GM12891 (cell line): ENCODE measurements around the gene FAM20C.

Experiments
- DNase-seq: peaks from one replicate; pipeline ENCODE4 v3.0.0; 2011; ENCODE audit warnings: low spot score; ENCODE audit not compliant: insufficient read length
- FAIRE-seq: peaks from 2 replicates; lab custom pipeline; 2011; peaks lifted over from hg19 to GRCh38; lab: Jason Lieb, UNC
- PAX5 ChIP-seq: IDR thresholded peaks from 2 replicates; pipeline ENCODE4 v1.6.1; 2011; ENCODE audit warnings: low read length, moderate library complexity, mild to moderate bottlenecking; ENCODE audit not compliant: insufficient read depth, severe bottlenecking
- POLR2A ChIP-seq: IDR thresholded peaks from 2 replicates; pipeline ENCODE4 v1.6.1; 2011; ENCODE audit warnings: low read depth, low read length, control low read depth
- POLR2AphosphoS5 ChIP-seq: IDR thresholded peaks from 2 replicates; pipeline ENCODE4 v1.6.1; 2011; ENCODE audit warnings: low read depth, low read length, control low read depth
- POU2F2 ChIP-seq: IDR thresholded peaks from 2 replicates; pipeline ENCODE4 v1.6.1; 2011; ENCODE audit warnings: low read depth, mild to moderate bottlenecking, control low read depth, low read length, moderate library complexity
- SPI1 ChIP-seq: IDR thresholded peaks from 2 replicates; pipeline ENCODE4 v1.6.1; 2011; ENCODE audit warnings: low read depth, low read length, control low read depth
- TAF1 ChIP-seq: IDR thresholded peaks from 2 replicates; pipeline ENCODE4 v1.6.1; 2011; ENCODE audit warnings: low read depth, low read length, control low read depth

Gene FAM20C

DNA sequence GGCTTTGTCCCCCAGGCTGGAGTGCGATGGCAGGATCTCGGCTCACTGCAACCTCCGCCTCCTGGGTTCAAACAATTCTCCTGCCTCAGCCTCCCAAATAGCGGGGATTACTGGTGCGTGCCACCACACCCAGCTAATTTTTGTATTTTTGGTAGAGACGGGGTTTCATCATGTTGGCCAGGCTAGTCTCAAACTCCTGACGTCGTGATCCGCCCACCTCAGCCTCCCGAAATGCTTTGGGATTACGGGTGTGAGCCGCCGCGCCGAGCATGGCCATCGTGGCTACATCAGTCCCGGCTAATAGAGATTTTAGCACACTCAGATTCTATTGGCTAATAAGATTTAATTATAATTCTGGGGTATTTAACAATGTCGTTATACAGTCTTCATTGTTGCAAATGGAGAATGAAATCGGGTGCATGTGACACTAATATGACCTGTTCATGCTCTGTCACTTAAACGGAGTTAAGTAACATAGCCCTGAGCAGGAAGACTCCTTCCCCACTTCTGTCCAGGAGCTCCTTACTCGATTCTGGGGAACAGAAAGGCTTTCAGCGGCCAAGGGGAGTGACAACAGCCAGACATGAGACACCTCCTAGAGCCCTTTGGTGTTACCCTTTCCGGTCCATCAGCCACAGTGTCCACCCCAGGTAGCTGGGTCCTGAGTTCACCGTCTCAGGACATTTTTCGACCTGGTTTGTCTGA, 40.9 kb upstream of the FAM20C start:
- DNase-seq (no peak), FAIRE-seq (no peak)
- TF ChIP-seq POLR2A (no peak), TAF1 (no peak), SPI1 (no peak), PAX5 (no peak), POU2F2 (no peak), POLR2AphosphoS5 (no peak)

GRCh38 chr7:152702-153391, 39.5 kb upstream of the FAM20C start:
- TF ChIP-seq POU2F2: no peak
- TF ChIP-seq TAF1: no peak
- TF ChIP-seq POLR2A: no peak
- TF ChIP-seq SPI1: no peak
- TF ChIP-seq POLR2AphosphoS5: no peak
- TF ChIP-seq PAX5: no peak
- FAIRE-seq (no peak), DNase-seq (no peak)

DNA sequence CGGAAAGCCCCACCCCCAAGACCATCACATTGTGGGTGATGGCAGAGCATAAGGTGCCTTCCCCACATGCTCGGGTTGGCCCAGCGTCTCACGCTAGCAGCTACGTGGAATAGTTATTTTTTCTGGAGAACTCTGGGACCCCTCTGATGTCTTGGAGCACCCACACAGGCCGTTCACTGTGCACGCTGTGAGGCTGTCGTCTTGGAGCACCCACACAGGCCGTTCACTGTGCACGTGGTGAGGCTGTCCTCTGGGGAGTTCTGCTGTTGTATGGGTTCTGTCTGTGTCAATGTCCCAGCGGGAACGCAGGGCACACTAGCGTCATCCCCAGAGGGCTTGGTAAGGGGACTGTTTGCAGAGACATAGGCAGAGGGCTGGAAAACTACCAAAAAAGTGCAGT, 38.8 kb upstream of the FAM20C start:
- FAIRE-seq (no peak), DNase-seq (no peak)
- TF ChIP-seq TAF1: no peak

- DNase-seq (no peak), FAIRE-seq (no peak)
- no peak for TF ChIP-seq POLR2A
- no peak for TF ChIP-seq PAX5
- no peak for TF ChIP-seq TAF1
- no peak for TF ChIP-seq POU2F2
- TF ChIP-seq SPI1: no peak
- no peak for TF ChIP-seq POLR2AphosphoS5
These were observed 38.1 kb upstream of the FAM20C start for GRCh38 chr7:154096-154799.

DNA sequence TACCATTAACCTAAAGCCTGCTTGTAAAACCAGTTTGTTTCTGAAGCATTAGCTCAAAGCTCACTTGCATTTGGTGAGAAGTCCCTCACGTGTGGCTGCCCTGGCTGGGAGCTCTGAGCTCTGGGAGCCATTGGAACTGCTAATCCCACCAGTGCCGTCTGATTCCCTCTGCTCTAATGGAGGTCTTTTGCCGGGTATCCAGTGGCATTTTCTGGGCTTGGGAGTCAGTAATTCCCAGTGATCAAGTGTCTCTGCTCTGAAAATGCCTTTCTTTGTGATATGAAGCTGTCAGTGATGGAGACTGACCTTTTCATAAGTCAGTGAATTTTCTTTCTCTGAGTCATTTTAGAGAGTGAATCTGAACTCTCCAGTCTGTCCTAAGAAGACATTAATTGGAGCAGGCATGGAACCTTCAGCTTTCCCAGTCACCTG, 36.9 kb upstream of the FAM20C start:
- DNase-seq (no peak), FAIRE-seq (no peak)
- TF ChIP-seq POU2F2: no peak
- TF ChIP-seq POLR2AphosphoS5: no peak
- no peak for TF ChIP-seq POLR2A
- no peak for TF ChIP-seq PAX5
- no peak for TF ChIP-seq SPI1
- TF ChIP-seq TAF1: no peak

GRCh38 chr7:156111-157007, 36.0 kb upstream of the FAM20C start:
- no peak for TF ChIP-seq TAF1
- no peak for TF ChIP-seq POLR2A
- no peak for TF ChIP-seq SPI1
- TF ChIP-seq POLR2AphosphoS5: no peak
- TF ChIP-seq POU2F2: no peak
- TF ChIP-seq PAX5: no peak
- FAIRE-seq (no peak), DNase-seq (no peak)

GRCh38 chr7:157008-157310, 35.4 kb upstream of the FAM20C start:
- DNase-seq: no peak
- TF ChIP-seq PAX5: no peak
- TF ChIP-seq POU2F2: no peak
- no peak for TF ChIP-seq TAF1
- TF ChIP-seq SPI1: no peak
- TF ChIP-seq POLR2AphosphoS5: no peak
- TF ChIP-seq POLR2A: no peak
- FAIRE-seq: no peak

- TF ChIP-seq POU2F2 (no peak), POLR2A (no peak), POLR2AphosphoS5 (no peak), PAX5 (no peak), TAF1 (no peak), SPI1 (no peak)
- FAIRE-seq (no peak), DNase-seq (no peak)
These were observed 34.4 kb upstream of the FAM20C start for GRCh38 chr7:157771-158625.
